ENCODE data around the gene SACM1L.

DNA sequence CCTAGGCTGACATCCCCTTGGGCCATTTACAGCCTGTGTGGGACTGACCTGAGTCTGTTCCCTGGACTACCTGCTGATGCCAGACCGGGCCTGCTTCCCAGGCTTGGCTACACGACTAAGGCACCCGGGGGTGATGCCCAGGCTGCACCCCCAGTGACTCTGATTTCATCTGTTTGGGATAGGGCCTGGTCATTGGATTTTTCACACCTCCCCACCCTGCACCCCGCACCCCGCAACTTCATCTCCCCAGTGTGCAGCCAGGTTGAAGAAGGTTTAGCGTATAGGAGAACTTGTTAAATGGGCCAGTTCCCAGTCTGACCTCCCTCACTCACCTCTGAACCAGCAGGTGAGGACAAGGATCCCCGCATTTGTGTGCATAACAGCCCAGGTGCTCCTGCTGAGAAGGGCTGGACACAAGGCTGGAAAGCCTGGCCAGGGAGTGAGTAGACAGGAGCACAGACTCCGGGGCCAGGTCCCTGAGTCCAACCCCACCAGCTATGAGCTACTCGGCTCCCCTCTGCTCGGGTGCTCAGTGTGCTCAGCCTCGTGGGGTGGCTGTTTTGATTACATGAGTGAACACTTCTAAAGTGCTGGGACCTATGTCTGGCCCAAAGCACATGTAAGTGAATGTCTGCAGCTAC is 88.7 kb downstream of the SACM1L start:
- TF ChIP-seq CTCF (IDR thresholded peaks at IDR 0.05; ENCODE audit: insufficient read depth, low read depth, low read length) (no peak), EZH2 (IDR thresholded peaks at IDR 0.05; ENCODE audit: insufficient read depth, low read length) (no peak)
